IMR-90 (cell line): ENCODE results near the gene CCM2. TPM values are rescaled to one million over a fixed set of nuclear protein-coding genes. Genes with fewer than 3 reads are reported as not detected.

Source experiments
- ATAC-seq: fragments of 200-7000 bp; cut with Tn5 transposase; 2 replicates; pipeline ENCODE4 v1.9.1; 2020; ENCODE audit warnings: low read depth, mild to moderate bottlenecking, moderate library complexity
- BruUV-seq: library from RNA; stranded (reverse); fragments of 400-500 nt; replicated peaks from 2 replicates; lab custom pipeline; 2021; lab: Mats Ljungman, UMichigan
- CTCF ChIA-PET: fragments of 300-600 bp; formaldehyde crosslinking; extraction: SDS; loops from one replicate; lab custom pipeline; 2021; ENCODE audit warnings: antibody characterized with exemption; lab: Yijun Ruan, JAX
- POLR2A ChIA-PET: fragments of 300-600 bp; sonication (Branson Sonifier 250); formaldehyde crosslinking; loops from one replicate; lab custom pipeline; 2022; ENCODE audit warnings: antibody characterized with exemption; ENCODE audit not compliant: unreplicated experiment; lab: Charles Lee
- DNase-seq: peaks from one replicate; pipeline ENCODE4 v3.0.0; 2013
- H2AFZ ChIP-seq: replicated peaks from 2 replicates; pipeline ENCODE3; 2013; ENCODE audit warnings: low read length, mild to moderate bottlenecking; ENCODE audit not compliant: poor library complexity
- H2AK5ac ChIP-seq: 2 replicates; pipeline ENCODE4 v1.6.1; 2013; ENCODE audit warnings: low read depth, low read length, inconsistent platforms
- H2AK9ac ChIP-seq: replicated peaks from 2 replicates; pipeline ENCODE3; 2013; ENCODE audit warnings: mild to moderate bottlenecking, low read depth, low read length, moderate library complexity; ENCODE audit not compliant: poor library complexity
- H2BK120ac ChIP-seq: 2 replicates; pipeline ENCODE4 v1.6.1; 2013; ENCODE audit warnings: low read depth, low read length, inconsistent platforms
- H2BK15ac ChIP-seq: 3 replicates; pipeline ENCODE4 v1.6.1; 2013; ENCODE audit warnings: low read depth, low read length, inconsistent platforms
- H2BK20ac ChIP-seq: 2 replicates; pipeline ENCODE4 v1.6.1; 2013; ENCODE audit warnings: low read depth, mild to moderate bottlenecking, inconsistent platforms, low read length, moderate library complexity
- H2BK5ac ChIP-seq: 2 replicates; pipeline ENCODE4 v1.6.1; 2013; ENCODE audit warnings: mild to moderate bottlenecking, low read depth, low read length, inconsistent platforms; ENCODE audit not compliant: poor library complexity, severe bottlenecking
- H3K14ac ChIP-seq: replicated peaks from 2 replicates; pipeline ENCODE4 v1.6.1; 2013; ENCODE audit warnings: low read depth, low read length, inconsistent platforms
- H3K18ac ChIP-seq: 2 replicates; pipeline ENCODE4 v1.6.1; 2013; ENCODE audit warnings: low read depth, low read length, control low read depth
- H3K23ac ChIP-seq: 2 replicates; pipeline ENCODE4 v1.6.1; 2013; ENCODE audit warnings: low read depth, low read length, inconsistent platforms
- H3K27ac ChIP-seq: 2 replicates; pipeline ENCODE4 v1.5.1; 2013; ENCODE audit warnings: mild to moderate bottlenecking, control low read depth, low read length; ENCODE audit not compliant: insufficient read depth
- H3K27me3 ChIP-seq: 2 replicates; pipeline ENCODE4 v1.6.1; 2013; ENCODE audit warnings: low read length; ENCODE audit not compliant: control insufficient read depth, insufficient read depth
- H3K36me3 ChIP-seq: 2 replicates; pipeline ENCODE4 v1.6.1; 2013; ENCODE audit warnings: low read length, mixed read lengths; ENCODE audit not compliant: control insufficient read depth, insufficient read depth
- H3K4ac ChIP-seq: 2 replicates; pipeline ENCODE4 v1.6.1; 2013; ENCODE audit warnings: low read depth, low read length, inconsistent platforms
- H3K4me1 ChIP-seq: 2 replicates; pipeline ENCODE4 v1.6.1; 2013; ENCODE audit warnings: low read length, mixed read lengths; ENCODE audit not compliant: control insufficient read depth, insufficient read depth
- H3K4me2 ChIP-seq: 2 replicates; pipeline ENCODE4 v1.6.1; 2013; ENCODE audit warnings: low read depth, mild to moderate bottlenecking, control low read depth, low read length, moderate library complexity
- H3K4me3 ChIP-seq: 2 replicates; pipeline ENCODE4 v1.5.1; 2013; ENCODE audit warnings: low read depth, mild to moderate bottlenecking, control low read depth, low read length, moderate library complexity; ENCODE audit not compliant: insufficient read depth
- H3K56ac ChIP-seq: 2 replicates; pipeline ENCODE4 v1.6.1; 2013; ENCODE audit warnings: low read length, inconsistent platforms; ENCODE audit not compliant: insufficient read depth; ENCODE audit errors: extremely low read depth
- H3K79me1 ChIP-seq, 2 experiments: 2 replicates each; pipeline ENCODE4 v1.6.1; 2013; ENCODE audit warnings: low read length in 2 of 2, inconsistent platforms in 1 of 2, low read depth in 1 of 2
- H3K9ac ChIP-seq: 2 replicates; pipeline ENCODE4 v1.6.1; 2013; ENCODE audit warnings: low read depth, low read length, control low read depth
- H3K9me1 ChIP-seq: 2 replicates; pipeline ENCODE4 v1.6.1; 2013; ENCODE audit warnings: low read length, inconsistent platforms; ENCODE audit not compliant: insufficient read depth
- H3K9me3 ChIP-seq: 2 replicates; pipeline ENCODE4 v1.6.1; 2013; ENCODE audit warnings: low read length; ENCODE audit not compliant: control insufficient read depth, insufficient read depth
- H4K20me1 ChIP-seq: 2 replicates; pipeline ENCODE4 v1.6.1; 2013; ENCODE audit warnings: low read length, inconsistent platforms; ENCODE audit not compliant: insufficient read depth
- H4K5ac ChIP-seq: 2 replicates; pipeline ENCODE4 v1.6.1; 2013; ENCODE audit warnings: mild to moderate bottlenecking, low read depth, low read length, control low read depth
- H4K8ac ChIP-seq, 2 experiments: 2 replicates each; pipeline ENCODE4 v1.6.1; 2013; ENCODE audit warnings: low read depth in 2 of 2, low read length in 2 of 2, control low read depth in 1 of 2, inconsistent platforms in 1 of 2
- H4K91ac ChIP-seq: 2 replicates; pipeline ENCODE4 v1.6.1; 2013; ENCODE audit warnings: low read depth, low read length, inconsistent platforms; ENCODE audit not compliant: insufficient read depth
- CHD1 ChIP-seq: IDR thresholded peaks from 2 replicates; pipeline ENCODE4 v1.6.1; 2012; ENCODE audit warnings: low read depth, low read length, improper control_type of control experiment
- MAFK ChIP-seq: IDR thresholded peaks from 2 replicates; pipeline ENCODE4 v1.6.1; 2012; ENCODE audit warnings: low read depth, low read length, improper control_type of control experiment
- MAZ ChIP-seq: IDR thresholded peaks from 2 replicates; pipeline ENCODE4 v1.6.1; 2012; ENCODE audit warnings: low read depth, mild to moderate bottlenecking, low read length, improper control_type of control experiment, moderate library complexity, borderline replicate concordance
- POLR2A ChIP-seq: IDR thresholded peaks from 2 replicates; pipeline ENCODE4 v1.6.1; 2012; ENCODE audit warnings: mild to moderate bottlenecking, low read depth, low read length
- SMC3 ChIP-seq: fragments of 150-350 bp; IDR thresholded peaks from 2 replicates; pipeline ENCODE4 v1.6.1; 2016; ENCODE audit warnings: low read depth, mild to moderate bottlenecking, antibody characterized with exemption, low read length, moderate library complexity
- WGBS, 2 experiments: methylation state at CpG; one replicate each; pipeline versions ENCODE4 v1.1.5 to v1.1.7; 2013; ENCODE audit warnings: missing lambda C conversion rate in 2 of 2; ENCODE audit not compliant: insufficient read length in 1 of 2; ENCODE audit errors: extremely low coverage in 2 of 2; 5-methylcytosine and 5-hydroxymethylcytosine counted together
- dilution Hi-C: fragments of 300-500 bp; cut with HindIII; formaldehyde crosslinking; loops from one replicate; pipeline ENCODE4 v1.14.3; 2018; ENCODE audit warnings: low sequenced_read_pairs; ENCODE audit not compliant: unreplicated experiment
- in situ Hi-C: fragments of 300-500 bp; cut with MboI; formaldehyde crosslinking; loops from 3 replicates; pipeline ENCODE4 v1.14.3; 2019; ENCODE audit warnings: low sequenced_read_pairs, inconsistent platforms, mixed read lengths
- intact Hi-C: fragments of 100-400 bp; cut with micrococcal nuclease; formaldehyde crosslinking; loops from 2 replicates; pipeline ENCODE4 v1.10.0; 2022
- polyA plus RNA-seq, 3 experiments: library from polyadenylated mRNA; depleted of rRNA; stranded (reverse); fragments of >200 nt; gene quantifications; 2 replicates each; pipeline ENCODE4 v1.2.3, GENCODE V29; 2012; ENCODE audit warnings: low replicate concordance in 1 of 3
- total RNA-seq: library from RNA; depleted of rRNA; stranded (reverse); fragments of >200 nt; gene quantifications from 2 replicates; pipeline ENCODE4 v1.2.3, GENCODE V29; 2012

CCM2 gene
- total and polyA plus RNA-seq, 2 of the 4 experiments (the other 2 are of a cell fraction) = 65.2 to 78.5 TPM

DNA sequence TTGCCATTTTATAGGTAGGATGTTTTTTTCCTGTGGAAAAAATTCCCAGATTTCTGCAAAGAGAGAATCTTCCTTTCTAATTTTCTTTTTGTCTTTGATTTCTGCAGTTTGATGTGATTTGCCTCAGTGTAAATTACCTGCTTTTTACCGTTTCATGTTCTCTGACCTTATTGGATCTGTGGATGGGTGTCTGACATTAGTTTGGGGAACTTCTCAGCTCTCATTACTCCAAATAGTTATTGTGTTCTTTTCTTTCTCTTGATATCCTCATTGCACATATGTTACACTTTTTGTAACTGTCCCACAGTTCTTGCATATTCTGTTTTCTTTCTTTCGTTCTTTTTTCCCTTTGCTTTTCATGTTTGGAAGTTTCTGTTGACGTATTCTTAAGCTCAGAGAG lies 60.3 kb downstream of the CCM2 start:
- Histone ChIP-seq H3K4me2 (no peak overlapping the region), H3K56ac (no peak overlapping the region), H3K14ac (no peak overlapping the region), H2BK5ac (no peak overlapping the region), H3K9me1 (peaks cover 19% of the 10 kb centered on the region), H3K27me3 (no peaks in the 10 kb centered on the region), H4K5ac (no peak overlapping the region), H3K4me3 (no peak overlapping the region), H3K36me3 (peaks cover 13% of the 10 kb centered on the region), H4K20me1 (peaks cover 25% of the 10 kb centered on the region), H3K4ac (no peak overlapping the region), H2BK20ac (no peak overlapping the region), H2AK5ac (no peak overlapping the region), H3K23ac (no peak overlapping the region), H4K8ac (no peak overlapping the region), H3K9ac (no peak overlapping the region), H2BK120ac (no peak overlapping the region), H3K18ac (no peak overlapping the region), H3K79me1 (peaks cover 36 to 78% of the 10 kb centered on the region in 2 experiments), H2BK15ac (no peak overlapping the region), H3K4me1 (peaks cover 1% of the 10 kb centered on the region), H2AK9ac (no peak overlapping the region), H3K9me3 (no peaks in the 10 kb centered on the region), H2AFZ (no peak overlapping the region), H3K27ac (no peak overlapping the region), H4K91ac (no peak overlapping the region)
- WGBS, 2 experiments = no CpG with 5 or more reads among the region's 3 CpGs
- DNase-seq = no peak
- ATAC-seq = no peak
- in situ Hi-C loops = no loop called here
- dilution Hi-C loops = no loop called here
- no TSS peak for BruUV-seq
- ChIA-PET POLR2A (no interaction called here), CTCF (interaction anchor here (1.4 kb wide), 1 partner anchor 25 kb away, joined by 3 read pairs; no protein-coding TSS in a partner anchor)
- TF ChIP-seq SMC3 (no peak), MAFK (no peak), CHD1 (no peak), POLR2A (no peak), MAZ (no peak)
- intact Hi-C loops = no loop called here
